Measurements from ENCODE around the gene MUSK.

DNA sequence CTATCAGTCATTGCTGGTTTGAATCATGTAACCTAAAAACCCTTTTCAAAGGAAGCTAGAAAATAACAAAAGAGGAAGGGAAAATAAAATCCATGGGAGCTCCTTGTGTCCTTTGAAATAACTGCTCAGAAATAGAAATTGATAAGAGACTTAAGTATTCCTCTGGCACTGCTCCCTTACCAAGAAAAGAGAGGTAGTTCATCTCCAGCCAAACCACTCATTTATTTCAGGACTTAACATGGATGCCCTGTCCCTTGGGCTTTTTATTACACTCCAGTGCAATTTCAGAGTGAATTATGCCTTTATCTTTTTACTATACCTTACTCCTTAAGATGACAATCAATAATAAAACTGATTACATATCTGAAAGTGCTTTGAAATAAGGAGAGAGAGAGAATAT lies 61.0 kb downstream of the MUSK start:
- TF ChIP-seq, protein P1, sequence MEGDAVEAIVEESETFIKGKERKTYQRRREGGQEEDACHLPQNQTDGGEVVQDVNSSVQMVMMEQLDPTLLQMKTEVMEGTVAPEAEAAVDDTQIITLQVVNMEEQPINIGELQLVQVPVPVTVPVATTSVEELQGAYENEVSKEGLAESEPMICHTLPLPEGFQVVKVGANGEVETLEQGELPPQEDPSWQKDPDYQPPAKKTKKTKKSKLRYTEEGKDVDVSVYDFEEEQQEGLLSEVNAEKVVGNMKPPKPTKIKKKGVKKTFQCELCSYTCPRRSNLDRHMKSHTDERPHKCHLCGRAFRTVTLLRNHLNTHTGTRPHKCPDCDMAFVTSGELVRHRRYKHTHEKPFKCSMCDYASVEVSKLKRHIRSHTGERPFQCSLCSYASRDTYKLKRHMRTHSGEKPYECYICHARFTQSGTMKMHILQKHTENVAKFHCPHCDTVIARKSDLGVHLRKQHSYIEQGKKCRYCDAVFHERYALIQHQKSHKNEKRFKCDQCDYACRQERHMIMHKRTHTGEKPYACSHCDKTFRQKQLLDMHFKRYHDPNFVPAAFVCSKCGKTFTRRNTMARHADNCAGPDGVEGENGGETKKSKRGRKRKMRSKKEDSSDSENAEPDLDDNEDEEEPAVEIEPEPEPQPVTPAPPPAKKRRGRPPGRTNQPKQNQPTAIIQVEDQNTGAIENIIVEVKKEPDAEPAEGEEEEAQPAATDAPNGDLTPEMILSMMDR (IDR thresholded peaks at IDR 0.05): no peak
- TF ChIP-seq POLR2A (IDR thresholded peaks at IDR 0.05): no peak
